Lower leg skin (tissue), 3 donors: ENCODE measurements around the gene IMMP2L.

Experiments used
- POLR2A ChIP-seq, 2 donors: fragments of 450-650 bp; IDR thresholded peaks; one replicate each; pipeline ENCODE4 v1.6.1; 2016 to 2017; ENCODE audit warnings: antibody characterized with exemption in 2 of 2, mild to moderate bottlenecking in 1 of 2, moderate library complexity in 1 of 2
- TF ChIP-seq, protein P1 (sequence below), 3 donors: fragments of 450-650 bp; IDR thresholded peaks; one replicate each; pipeline ENCODE4 v1.5.1; 2016; ENCODE audit warnings: antibody characterized with exemption in 3 of 3, mild to moderate bottlenecking in 3 of 3, moderate library complexity in 2 of 3

DNA sequence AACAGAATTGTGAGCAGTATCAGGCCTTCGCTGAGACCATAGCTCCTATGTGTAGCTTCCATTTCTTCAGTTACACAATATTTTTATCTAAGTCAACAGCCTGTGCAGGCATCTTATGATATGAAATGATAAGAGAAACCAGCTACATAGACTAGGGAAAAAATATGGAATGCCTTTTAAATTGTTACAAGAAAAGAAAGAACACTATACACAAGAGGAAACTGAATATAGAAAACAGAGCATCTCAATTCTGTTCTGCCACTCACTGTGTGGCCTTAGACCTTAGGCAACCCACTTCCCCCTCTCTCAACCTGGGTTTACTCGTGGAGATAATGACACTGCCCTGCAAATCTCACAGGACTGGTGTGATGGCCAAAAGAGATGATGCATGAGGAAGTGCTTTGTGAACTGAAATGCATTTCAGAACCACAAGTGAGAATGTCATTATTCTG, 338.5 kb downstream of the IMMP2L start:
- TF ChIP-seq, protein P1, sequence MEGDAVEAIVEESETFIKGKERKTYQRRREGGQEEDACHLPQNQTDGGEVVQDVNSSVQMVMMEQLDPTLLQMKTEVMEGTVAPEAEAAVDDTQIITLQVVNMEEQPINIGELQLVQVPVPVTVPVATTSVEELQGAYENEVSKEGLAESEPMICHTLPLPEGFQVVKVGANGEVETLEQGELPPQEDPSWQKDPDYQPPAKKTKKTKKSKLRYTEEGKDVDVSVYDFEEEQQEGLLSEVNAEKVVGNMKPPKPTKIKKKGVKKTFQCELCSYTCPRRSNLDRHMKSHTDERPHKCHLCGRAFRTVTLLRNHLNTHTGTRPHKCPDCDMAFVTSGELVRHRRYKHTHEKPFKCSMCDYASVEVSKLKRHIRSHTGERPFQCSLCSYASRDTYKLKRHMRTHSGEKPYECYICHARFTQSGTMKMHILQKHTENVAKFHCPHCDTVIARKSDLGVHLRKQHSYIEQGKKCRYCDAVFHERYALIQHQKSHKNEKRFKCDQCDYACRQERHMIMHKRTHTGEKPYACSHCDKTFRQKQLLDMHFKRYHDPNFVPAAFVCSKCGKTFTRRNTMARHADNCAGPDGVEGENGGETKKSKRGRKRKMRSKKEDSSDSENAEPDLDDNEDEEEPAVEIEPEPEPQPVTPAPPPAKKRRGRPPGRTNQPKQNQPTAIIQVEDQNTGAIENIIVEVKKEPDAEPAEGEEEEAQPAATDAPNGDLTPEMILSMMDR (IDR thresholded peaks at IDR 0.05): no peak
- TF ChIP-seq POLR2A (IDR thresholded peaks at IDR 0.05): no peak
